HEK293 (cell line): ENCODE data around the gene TASP1.

ENCODE experiments used
- CTCF ChIA-PET: fragments of 350-600 bp; formaldehyde crosslinking; extraction: SDS; loops from one replicate; lab custom pipeline; 2021; ENCODE audit warnings: antibody characterized with exemption; lab: Yijun Ruan, JAX
- POLR2A ChIA-PET: fragments of 300-600 bp; formaldehyde crosslinking; extraction: SDS; loops from one replicate; lab custom pipeline; 2020; ENCODE audit warnings: antibody characterized with exemption, inconsistent platforms; lab: Yijun Ruan, JAX
- H3K27ac ChIP-seq: fragments of 200-500 bp; sonication (Bioruptor generic); 2 replicates; pipeline ENCODE4 v1.5.1; 2014; ENCODE audit warnings: low read depth, low read length, control low read depth, inconsistent platforms; ENCODE audit errors: extremely low read depth
- H3K36me3 ChIP-seq, 2 experiments: fragments of 200-500 bp in 1 of 2; sonication (Bioruptor generic) in 1 of 2; 1 replicate in 1 of 2; 2 replicates in 1 of 2; pipeline ENCODE4 v1.5.1; 2014 to 2017; ENCODE audit warnings: inconsistent platforms in 2 of 2, low read length in 2 of 2; ENCODE audit not compliant: control insufficient read depth in 2 of 2, insufficient read depth in 1 of 2
- H3K4me1 ChIP-seq: fragments of 200-500 bp; sonication (Bioruptor generic); 2 replicates; pipeline ENCODE4 v1.5.1; 2014; ENCODE audit warnings: mild to moderate bottlenecking, low read length, inconsistent platforms; ENCODE audit not compliant: control insufficient read depth, insufficient read depth
- H3K4me3 ChIP-seq: 2 replicates; pipeline ENCODE4 v1.5.1; 2011; ENCODE audit warnings: low read depth, mild to moderate bottlenecking, control low read depth, low read length, moderate library complexity
- H3K9me3 ChIP-seq: fragments of 200-500 bp; sonication (Bioruptor generic); 2 replicates; pipeline ENCODE4 v1.5.1; 2014; ENCODE audit warnings: low read depth, low read length, inconsistent platforms; ENCODE audit not compliant: control insufficient read depth, insufficient read depth
- AEBP2 ChIP-seq: fragments of 450-650 bp; formaldehyde crosslinking; IDR thresholded peaks from 2 replicates; pipeline ENCODE4 v1.5.1; 2016; ENCODE audit warnings: missing biosample characterization, missing genetic modification characterization, borderline replicate concordance
- HOXC10 ChIP-seq: sonication (generic); formaldehyde crosslinking; IDR thresholded peaks from 2 replicates; pipeline ENCODE4 v1.8.1; 2023; ENCODE audit warnings: mild to moderate bottlenecking, missing genetic modification reagents
- OSR2 ChIP-seq: fragments of 450-650 bp; formaldehyde crosslinking; IDR thresholded peaks from 2 replicates; pipeline ENCODE4 v1.5.1; 2016; ENCODE audit warnings: missing biosample characterization, missing genetic modification characterization
- OVOL3 ChIP-seq: fragments of 450-650 bp; formaldehyde crosslinking; IDR thresholded peaks from 2 replicates; pipeline ENCODE4 v1.5.1; 2016; ENCODE audit warnings: missing biosample characterization, missing genetic modification characterization
- PRDM1 ChIP-seq: fragments of 450-650 bp; formaldehyde crosslinking; IDR thresholded peaks from 2 replicates; pipeline ENCODE4; 2016; ENCODE audit warnings: missing biosample characterization, missing genetic modification characterization
- PRDM4 ChIP-seq: fragments of 450-650 bp; formaldehyde crosslinking; IDR thresholded peaks from 2 replicates; pipeline ENCODE4 v1.5.1; 2017; ENCODE audit warnings: missing biosample characterization, missing genetic modification characterization
- TRIM28 ChIP-seq: IDR thresholded peaks from 2 replicates; pipeline ENCODE4 v1.6.1; 2011; ENCODE audit warnings: low read length, control low read depth, borderline replicate concordance
- TSHZ1 ChIP-seq: fragments of 450-650 bp; formaldehyde crosslinking; IDR thresholded peaks from 2 replicates; pipeline ENCODE4 v1.5.1; 2016; ENCODE audit warnings: missing biosample characterization, missing genetic modification characterization, borderline replicate concordance
- ZIC2 ChIP-seq: fragments of 450-650 bp; formaldehyde crosslinking; IDR thresholded peaks from 2 replicates; pipeline ENCODE4 v1.5.1; 2016; ENCODE audit warnings: missing biosample characterization, missing genetic modification characterization
- ZNF138 ChIP-seq: fragments of 450-650 bp; formaldehyde crosslinking; IDR thresholded peaks from 2 replicates; pipeline ENCODE4 v1.5.1; 2016; ENCODE audit warnings: missing biosample characterization, missing genetic modification characterization, borderline replicate concordance
- ZNF146 ChIP-seq: fragments of 450-650 bp; formaldehyde crosslinking; IDR thresholded peaks from 2 replicates; pipeline ENCODE4 v1.5.1; 2016; ENCODE audit warnings: missing biosample characterization, missing genetic modification characterization
- ZNF157 ChIP-seq: fragments of 450-650 bp; formaldehyde crosslinking; IDR thresholded peaks from 2 replicates; pipeline ENCODE4 v1.5.1; 2016; ENCODE audit warnings: missing biosample characterization, missing genetic modification characterization
- ZNF292 ChIP-seq: fragments of 450-650 bp; formaldehyde crosslinking; IDR thresholded peaks from 2 replicates; pipeline ENCODE4 v1.5.1; 2016; ENCODE audit warnings: low read depth, missing biosample characterization, missing genetic modification characterization, borderline replicate concordance
- ZNF311 ChIP-seq: fragments of 450-650 bp; formaldehyde crosslinking; IDR thresholded peaks from 2 replicates; pipeline ENCODE4 v1.5.1; 2017; ENCODE audit warnings: missing biosample characterization, missing genetic modification characterization, borderline replicate concordance
- ZNF416 ChIP-seq: fragments of 450-650 bp; formaldehyde crosslinking; IDR thresholded peaks from 2 replicates; pipeline ENCODE4 v1.5.1; 2016; ENCODE audit warnings: missing biosample characterization, missing genetic modification characterization
- ZNF473 ChIP-seq: fragments of 450-650 bp; formaldehyde crosslinking; IDR thresholded peaks from 2 replicates; pipeline ENCODE4 v1.5.1; 2017; ENCODE audit warnings: missing biosample characterization, missing genetic modification characterization
- ZNF555 ChIP-seq: fragments of 450-650 bp; formaldehyde crosslinking; conservative IDR thresholded peaks from 2 replicates; pipeline ENCODE4 v1.5.1; 2017; ENCODE audit warnings: missing biosample characterization, mild to moderate bottlenecking, missing genetic modification characterization, inconsistent platforms
- ZNF585B ChIP-seq: fragments of 450-650 bp; formaldehyde crosslinking; IDR thresholded peaks from 2 replicates; pipeline ENCODE4 v1.5.1; 2016; ENCODE audit warnings: missing biosample characterization, missing genetic modification characterization
- ZNF610 ChIP-seq: fragments of 450-650 bp; formaldehyde crosslinking; IDR thresholded peaks from 2 replicates; pipeline ENCODE4 v1.5.1; 2016; ENCODE audit warnings: missing biosample characterization, missing genetic modification characterization, borderline replicate concordance
- ZNF629 ChIP-seq: fragments of 450-650 bp; formaldehyde crosslinking; IDR thresholded peaks from 2 replicates; pipeline ENCODE4 v1.5.1; 2017; ENCODE audit warnings: missing biosample characterization, missing genetic modification characterization
- ZNF792 ChIP-seq: fragments of 450-650 bp; formaldehyde crosslinking; IDR thresholded peaks from 2 replicates; pipeline ENCODE4 v1.5.1; 2016; ENCODE audit warnings: missing biosample characterization, missing genetic modification characterization
- ZNF837 ChIP-seq: fragments of 450-650 bp; formaldehyde crosslinking; IDR thresholded peaks from 2 replicates; pipeline ENCODE4 v1.5.1; 2016; ENCODE audit warnings: missing biosample characterization, missing genetic modification characterization
- TF ChIP-seq, protein P1 (sequence below): fragments of 450-650 bp; formaldehyde crosslinking; IDR thresholded peaks from 2 replicates; pipeline ENCODE4 v1.5.1; 2016; ENCODE audit warnings: missing biosample characterization, missing genetic modification characterization

TASP1 gene

DNA sequence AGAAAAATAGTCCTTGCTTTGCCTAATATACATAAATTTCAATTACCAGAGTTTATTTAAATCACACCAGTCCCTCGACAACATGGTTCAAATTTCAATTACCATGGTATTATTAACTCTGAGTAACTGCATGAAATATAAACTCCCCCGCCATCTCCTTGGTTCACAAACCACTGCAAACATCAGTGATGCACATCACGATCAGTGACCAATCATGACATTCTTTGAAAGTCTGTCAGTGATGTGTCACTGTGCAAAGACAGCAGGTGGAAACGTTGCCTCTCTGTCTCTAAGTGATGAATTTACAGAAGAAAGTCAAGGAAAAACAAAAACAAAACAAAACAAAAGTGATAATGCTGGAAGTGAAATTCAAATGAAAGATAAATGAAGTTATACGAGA, 86.7 kb downstream of the TASP1 start:
- ChIA-PET CTCF (no interaction called here), POLR2A (no interaction called here)
- peaks cover 3 to 4% of the 10 kb centered on the region in 2 experiments; a peak in 1 of 3 replicates for H3K36me3 ChIP-seq
- H3K4me1 ChIP-seq: no peaks in the 10 kb centered on the region
- no peak for TF ChIP-seq OVOL3 (tag by site-specific recombination)
- TF ChIP-seq OSR2 (tag by site-specific recombination): no peak
- peak; percentile 71 for TF ChIP-seq PRDM1 (tag by site-specific recombination)
- no peak overlapping the region for H3K4me3 ChIP-seq
- H3K9me3 ChIP-seq: no peaks in the 10 kb centered on the region
- H3K27ac ChIP-seq: 0 out of 2 replicates have a peak overlapping the region, but pooled peaks have one; percentile 9

DNA sequence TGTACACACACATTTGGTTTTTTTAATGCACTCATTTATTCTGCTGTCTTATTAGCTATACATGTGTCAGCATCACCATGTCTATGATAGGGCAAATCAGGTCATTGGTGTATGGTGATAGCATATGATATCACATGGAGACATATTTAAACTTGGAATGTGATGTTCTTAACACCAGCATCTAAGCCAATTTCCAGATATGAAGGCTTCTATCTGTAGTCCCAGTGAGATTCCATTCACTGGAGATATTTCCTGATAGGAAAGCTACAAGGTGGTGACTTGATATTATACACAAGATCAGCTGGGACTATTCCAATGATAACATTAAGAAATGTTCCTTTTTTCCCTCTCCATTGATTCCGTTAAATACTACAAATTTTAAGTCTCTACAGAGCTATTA, 89.3 kb downstream of the TASP1 start:
- H3K27ac ChIP-seq: no peak overlapping the region
- CTCF ChIA-PET: interaction anchor here (0.8 to 4.6 kb wide), 4 partner anchors 225 to 625 kb away, joined by 3 to 69 read pairs (median 6); no protein-coding TSS in a partner anchor
- H3K4me3 ChIP-seq: no peak overlapping the region
- H3K4me1 ChIP-seq: no peaks in the 10 kb centered on the region
- H3K36me3 ChIP-seq: no peaks in the 10 kb centered on the region
- TF ChIP-seq ZNF146 (tag by site-specific recombination) (no peak), ZNF473 (no peak), ZNF837 (tag by site-specific recombination) (no peak), HOXC10 (no peak), ZNF292 (tag by site-specific recombination) (no peak), TSHZ1 (no peak), PRDM4 (no peak), TRIM28 (no peak), ZNF792 (tag by site-specific recombination) (no peak), ZNF311 (tag by site-specific recombination) (no peak), ZIC2 (tag by site-specific recombination) (no peak), ZNF585B (tag by site-specific recombination) (no peak), ZNF157 (tag by site-specific recombination) (no peak), ZNF629 (tag by site-specific recombination) (no peak), ZNF555 (tag by site-specific recombination) (no peak), ZNF416 (tag by site-specific recombination) (no peak), ZNF610 (no peak), AEBP2 (tag by site-specific recombination) (no peak), ZNF138 (tag by site-specific recombination) (no peak)
- TF ChIP-seq, protein P1, sequence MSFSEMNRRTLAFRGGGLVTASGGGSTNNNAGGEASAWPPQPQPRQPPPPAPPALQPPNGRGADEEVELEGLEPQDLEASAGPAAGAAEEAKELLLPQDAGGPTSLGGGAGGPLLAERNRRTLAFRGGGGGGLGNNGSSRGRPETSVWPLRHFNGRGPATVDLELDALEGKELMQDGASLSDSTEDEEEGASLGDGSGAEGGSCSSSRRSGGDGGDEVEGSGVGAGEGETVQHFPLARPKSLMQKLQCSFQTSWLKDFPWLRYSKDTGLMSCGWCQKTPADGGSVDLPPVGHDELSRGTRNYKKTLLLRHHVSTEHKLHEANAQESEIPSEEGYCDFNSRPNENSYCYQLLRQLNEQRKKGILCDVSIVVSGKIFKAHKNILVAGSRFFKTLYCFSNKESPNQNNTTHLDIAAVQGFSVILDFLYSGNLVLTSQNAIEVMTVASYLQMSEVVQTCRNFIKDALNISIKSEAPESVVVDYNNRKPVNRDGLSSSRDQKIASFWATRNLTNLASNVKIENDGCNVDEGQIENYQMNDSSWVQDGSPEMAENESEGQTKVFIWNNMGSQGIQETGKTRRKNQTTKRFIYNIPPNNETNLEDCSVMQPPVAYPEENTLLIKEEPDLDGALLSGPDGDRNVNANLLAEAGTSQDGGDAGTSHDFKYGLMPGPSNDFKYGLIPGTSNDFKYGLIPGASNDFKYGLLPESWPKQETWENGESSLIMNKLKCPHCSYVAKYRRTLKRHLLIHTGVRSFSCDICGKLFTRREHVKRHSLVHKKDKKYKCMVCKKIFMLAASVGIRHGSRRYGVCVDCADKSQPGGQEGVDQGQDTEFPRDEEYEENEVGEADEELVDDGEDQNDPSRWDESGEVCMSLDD (tag by site-specific recombination): no peak
- no peaks in the 10 kb centered on the region for H3K9me3 ChIP-seq
- POLR2A ChIA-PET: no interaction called here
